NCI-H2171 treated with DMSO at 0.1 percent for 48 hours (cell line): ENCODE results near the gene CACNA1C.

Experiments
- DNase-seq: peaks from one replicate; lab custom pipeline; 2025; lab: John Stamatoyannopoulos, UW

Gene CACNA1C

GRCh38 chr12:2112401-2112800, 59.6 kb downstream of the CACNA1C start:
- DNase-seq: peak; percentile 69

GRCh38 chr12:2113119-2113912, 60.5 kb downstream of the CACNA1C start:
- DNase-seq: no peak

- no peak for DNase-seq
These were observed 61.3 kb downstream of the CACNA1C start for GRCh38 chr12:2114071-2114470.

- DNase-seq: no peak
These were observed 62.5 kb downstream of the CACNA1C start for GRCh38 chr12:2115101-2115845.

GRCh38 chr12:2117541-2117940, 64.8 kb downstream of the CACNA1C start:
- no peak for DNase-seq

GRCh38 chr12:2118061-2118460, 65.3 kb downstream of the CACNA1C start:
- DNase-seq: no peak

GRCh38 chr12:2118481-2119255, 65.9 kb downstream of the CACNA1C start:
- no peak for DNase-seq

- DNase-seq: no peak
These were observed 66.5 kb downstream of the CACNA1C start for GRCh38 chr12:2119266-2119665.

GRCh38 chr12:2120982-2121758, 68.4 kb downstream of the CACNA1C start:
- DNase-seq: no peak

GRCh38 chr12:2124466-2125023, 71.8 kb downstream of the CACNA1C start:
- DNase-seq: no peak

GRCh38 chr12:2125651-2126522, 73.1 kb downstream of the CACNA1C start:
- no peak for DNase-seq

- no peak for DNase-seq
These were observed 74.1 kb downstream of the CACNA1C start for GRCh38 chr12:2126676-2127406.

GRCh38 chr12:2129076-2129475, 76.3 kb downstream of the CACNA1C start:
- DNase-seq: no peak

GRCh38 chr12:2135661-2136418, 83.1 kb downstream of the CACNA1C start:
- DNase-seq: peak; percentile 86

- no peak for DNase-seq
These were observed 84.1 kb downstream of the CACNA1C start for GRCh38 chr12:2136901-2137300.

- DNase-seq: no peak
These were observed 84.9 kb downstream of the CACNA1C start for GRCh38 chr12:2137711-2138110.

- DNase-seq: no peak
These were observed 85.5 kb downstream of the CACNA1C start for GRCh38 chr12:2138294-2138693.

GRCh38 chr12:2138871-2139308, 86.1 kb downstream of the CACNA1C start:
- no peak for DNase-seq

GRCh38 chr12:2139651-2140050, 86.9 kb downstream of the CACNA1C start:
- DNase-seq: no peak
